GM19351 (cell line): ENCODE measurements around the gene A3GALT2.

Experiments
- ATAC-seq: cut with Tn5 transposase; IDR thresholded peaks from one replicate; pipeline ENCODE4 v1.9.1; 2021; ENCODE audit warnings: mild to moderate bottlenecking, moderate library complexity; ENCODE audit not compliant: unreplicated experiment

Gene A3GALT2

DNA sequence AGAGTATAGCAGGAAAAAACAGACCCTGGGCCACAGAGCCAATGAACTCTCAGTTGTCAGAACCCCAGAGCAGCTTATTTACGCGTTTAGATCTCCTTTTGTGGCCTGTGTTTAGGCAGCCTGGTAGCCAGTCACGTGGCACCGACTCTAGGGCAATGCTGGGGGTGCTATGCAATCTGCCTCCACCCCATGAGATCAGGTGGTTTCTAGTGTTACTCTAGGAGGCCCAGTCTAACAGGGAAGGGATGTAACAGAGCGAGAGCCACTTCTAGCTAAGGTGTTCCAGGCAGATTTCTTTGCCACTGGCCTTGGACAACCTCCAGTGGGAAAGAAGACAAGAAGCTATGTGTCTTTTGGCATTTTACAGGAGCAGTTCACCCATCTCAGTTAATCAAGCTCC is 12.0 kb upstream of the A3GALT2 start:
- ATAC-seq = no peak

DNA sequence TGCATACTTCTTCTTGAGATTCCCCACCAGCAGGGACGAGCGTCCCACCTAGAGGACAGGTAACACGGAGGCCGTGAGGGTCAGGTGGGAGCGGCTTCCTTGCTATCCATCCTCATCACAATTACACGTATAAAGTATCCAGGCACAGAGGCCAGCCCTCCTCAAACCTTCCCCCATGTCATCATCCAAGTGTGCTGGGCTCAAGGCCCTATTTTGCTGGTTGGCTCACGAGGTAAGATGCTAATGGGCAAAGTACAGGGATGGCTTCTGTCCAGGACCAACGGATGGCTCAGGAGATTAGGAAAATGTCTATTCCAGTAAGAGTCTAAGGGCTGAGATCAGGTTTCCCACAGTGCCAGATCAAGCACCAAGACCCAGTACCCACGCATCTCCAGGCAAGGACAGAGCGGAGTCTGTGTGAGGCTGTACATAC is 11.5 kb upstream of the A3GALT2 start:
- no peak for ATAC-seq

- ATAC-seq = no peak
Measured at GRCh38 chr1:33331444-33332356, 10.8 kb upstream of the A3GALT2 start.

DNA sequence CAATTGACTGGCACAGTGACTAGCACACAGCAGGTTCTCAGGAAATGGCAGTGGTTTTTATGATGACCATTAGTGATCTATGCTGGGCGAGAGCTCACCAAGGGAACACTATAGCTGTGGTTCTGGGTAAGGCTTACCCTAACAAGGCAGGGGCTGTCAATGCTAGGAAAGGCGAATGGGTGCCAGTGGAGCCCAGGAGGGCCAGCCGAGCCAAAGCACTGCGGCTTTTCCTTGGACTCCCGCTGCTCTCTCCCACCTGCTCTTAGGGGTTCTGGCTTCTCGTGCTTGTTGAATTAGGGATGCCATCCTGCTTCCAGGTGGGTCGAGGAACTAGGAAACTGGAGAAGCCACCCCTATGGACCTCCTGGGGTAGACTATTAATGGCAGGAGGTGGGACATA is 10.0 kb upstream of the A3GALT2 start:
- ATAC-seq = no peak

GRCh38 chr1:33330361-33330890 is 9.5 kb upstream of the A3GALT2 start:
- no peak for ATAC-seq

GRCh38 chr1:33329600-33330305 is 8.9 kb upstream of the A3GALT2 start:
- ATAC-seq = no peak

DNA sequence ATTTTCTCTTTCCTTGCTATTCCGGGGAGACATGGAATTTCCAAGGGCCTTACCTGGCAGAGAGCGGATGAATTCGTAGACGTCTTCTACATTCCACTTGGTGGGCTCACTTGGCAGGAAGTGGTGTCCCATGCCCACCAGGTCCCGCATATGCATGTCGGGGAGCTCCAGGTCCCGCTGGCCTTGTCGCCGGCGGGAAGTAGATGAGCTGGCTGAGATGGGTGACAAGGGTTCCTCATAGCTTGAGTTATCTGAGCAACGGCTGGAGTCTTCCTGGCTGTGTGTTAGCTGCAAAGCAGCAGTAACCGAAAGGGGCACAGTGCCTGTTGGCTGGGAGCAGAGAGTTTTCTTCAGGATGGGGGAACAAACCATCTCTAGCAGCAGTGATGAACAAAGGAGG is 7.9 kb upstream of the A3GALT2 start:
- ATAC-seq = no peak

GRCh38 chr1:33327587-33328325 is 6.9 kb upstream of the A3GALT2 start:
- no peak for ATAC-seq

GRCh38 chr1:33326785-33327184 is 5.9 kb upstream of the A3GALT2 start:
- no peak for ATAC-seq

DNA sequence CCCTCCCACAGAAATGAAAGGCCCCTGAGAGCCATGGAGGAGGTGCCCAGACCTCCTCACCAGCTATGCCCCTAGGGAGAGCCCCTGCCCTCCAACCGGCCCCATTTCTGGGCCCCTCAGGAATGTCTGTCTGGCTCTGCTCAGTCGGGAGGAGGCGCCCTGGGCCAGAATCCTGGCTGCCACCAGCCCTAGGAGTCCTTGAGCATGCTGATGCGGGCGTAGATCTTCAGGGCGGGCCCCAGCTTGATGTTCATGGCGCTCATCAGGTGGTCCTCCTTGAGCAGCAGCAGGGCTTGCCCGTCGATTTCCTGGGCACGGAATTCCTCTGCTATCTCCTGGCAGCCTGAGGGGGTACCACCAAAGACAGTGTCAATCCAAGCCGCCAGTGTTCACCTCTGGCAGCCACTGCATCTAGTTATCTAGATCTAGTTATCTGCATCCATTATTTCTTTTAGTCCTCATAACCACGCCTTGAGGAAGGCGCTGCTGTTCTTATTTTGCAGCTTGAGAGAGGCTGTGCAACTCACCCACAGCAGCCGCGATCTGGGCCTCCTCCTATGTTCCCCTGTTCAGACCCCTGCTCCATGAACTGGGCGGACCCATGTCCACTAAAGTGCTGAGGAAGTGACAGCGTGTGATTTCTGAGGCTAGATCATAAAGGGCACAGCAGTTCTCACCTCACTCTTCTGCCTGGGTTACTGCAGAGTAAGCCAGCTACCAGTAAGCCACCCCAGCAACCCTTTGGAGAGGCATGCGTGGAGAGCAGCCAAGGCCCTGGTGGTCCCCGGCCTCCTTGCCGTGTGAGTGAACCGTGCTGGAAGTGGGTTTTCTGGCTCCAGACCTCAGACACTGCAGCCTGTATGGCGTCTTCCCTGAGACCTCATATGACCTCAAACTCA is 4.0 kb upstream of the A3GALT2 start:
- ATAC-seq = no peak

DNA sequence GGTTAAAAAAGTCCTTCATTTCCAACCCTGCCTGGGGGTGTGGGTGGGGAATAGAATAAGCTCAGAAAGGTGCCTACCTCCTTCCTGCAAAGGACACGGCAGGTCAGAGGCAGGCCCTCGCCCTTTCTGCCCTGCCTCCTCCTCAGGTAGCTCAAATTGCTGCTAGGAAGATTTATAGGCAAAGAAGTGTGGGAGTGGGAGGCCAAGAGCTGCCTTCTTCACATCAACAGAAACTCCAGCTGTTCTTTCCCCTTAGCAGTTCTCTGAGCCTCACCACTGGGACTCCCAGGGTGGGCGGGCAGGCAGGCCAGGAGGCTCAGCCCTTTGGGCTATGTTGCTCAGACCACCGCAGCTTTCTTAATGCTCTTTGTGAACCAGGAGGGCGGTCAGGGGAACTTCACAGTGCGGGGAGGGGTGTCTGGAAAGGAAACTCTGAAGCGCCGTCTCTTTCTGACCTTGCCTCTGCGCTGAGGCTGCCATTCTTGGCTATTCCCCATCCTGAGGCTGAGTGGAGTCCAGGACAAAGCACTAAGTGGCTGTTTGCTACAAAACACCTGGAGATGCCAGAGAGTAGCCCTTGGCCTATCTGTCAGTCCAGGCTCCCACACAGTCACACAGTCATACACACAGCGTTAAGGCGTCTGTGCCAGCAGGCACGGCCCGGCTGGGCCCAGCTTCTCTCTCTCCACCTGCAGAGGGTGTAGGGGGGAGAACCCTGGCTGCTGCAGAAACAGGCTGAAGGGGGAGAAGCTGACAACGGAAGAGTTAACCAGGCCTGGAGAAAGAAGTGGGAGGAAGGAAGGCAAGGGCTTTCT is 3.0 kb upstream of the A3GALT2 start:
- no peak for ATAC-seq

- no peak for ATAC-seq
Measured at GRCh38 chr1:33322870-33323585, 2.1 kb upstream of the A3GALT2 start.

DNA sequence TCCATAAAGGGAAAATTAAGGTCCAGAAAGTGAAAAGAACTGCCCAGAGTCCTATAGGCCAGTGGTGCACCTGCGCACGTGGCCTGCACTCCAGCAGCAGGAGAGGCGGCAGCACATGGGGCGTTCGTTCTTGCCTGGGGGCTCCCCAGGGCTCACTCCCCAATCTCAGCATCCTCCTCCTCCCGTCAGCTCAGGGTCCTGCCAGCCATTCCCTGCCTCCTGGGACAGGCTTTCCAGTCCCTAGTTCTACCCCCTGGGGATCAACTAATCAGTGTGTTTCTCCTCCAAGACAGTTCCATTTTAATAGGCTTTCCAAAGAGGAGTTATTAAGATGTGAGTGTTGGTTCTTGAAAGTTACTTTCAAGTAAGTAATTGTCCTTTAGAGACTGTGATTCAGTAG is 1.2 kb upstream of the A3GALT2 start:
- ATAC-seq = no peak

- ATAC-seq = no peak
Measured at GRCh38 chr1:33321178-33321577, 280 bp upstream of the A3GALT2 start.

DNA sequence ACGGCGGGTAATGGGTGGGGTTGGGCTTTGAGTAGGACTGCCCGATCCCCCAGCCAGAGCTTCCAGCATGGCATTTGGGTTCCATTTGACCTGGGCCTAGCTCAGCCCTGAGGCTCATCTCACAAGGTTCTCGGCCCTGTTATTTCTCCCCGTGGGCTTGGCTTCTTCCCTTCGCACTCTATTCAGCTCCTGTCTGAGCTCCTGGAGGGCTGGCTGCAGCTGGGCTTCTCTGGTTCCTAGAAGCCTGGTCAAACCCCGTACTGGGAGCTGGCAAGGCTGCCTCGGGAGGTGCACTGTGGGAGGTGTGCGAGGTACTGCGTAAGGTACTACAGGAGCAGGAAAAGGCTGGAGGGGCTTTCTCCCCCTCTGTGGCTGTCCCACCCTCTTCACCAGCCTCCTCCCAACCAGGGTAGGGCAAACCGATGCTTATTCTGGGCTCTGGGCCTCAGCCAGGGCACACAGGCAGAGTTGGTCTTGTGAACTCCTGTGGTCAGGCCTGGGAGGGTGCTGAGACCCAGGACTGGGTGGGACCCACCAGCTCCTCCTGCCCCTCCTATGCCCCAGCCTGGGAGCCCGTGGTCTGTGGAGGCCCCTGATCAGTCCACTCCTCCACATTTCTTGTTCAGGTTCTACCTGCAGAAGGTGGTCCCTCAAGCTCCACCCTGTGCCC is 814 bp downstream of the A3GALT2 start:
- no peak for ATAC-seq

- no peak for ATAC-seq
Measured at GRCh38 chr1:33319186-33319948, 1.5 kb downstream of the A3GALT2 start.

- no peak for ATAC-seq
Measured at GRCh38 chr1:33317946-33318345, 3.0 kb downstream of the A3GALT2 start.
